Measurements from ENCODE around the gene OVAAL.

The OVAAL gene

DNA sequence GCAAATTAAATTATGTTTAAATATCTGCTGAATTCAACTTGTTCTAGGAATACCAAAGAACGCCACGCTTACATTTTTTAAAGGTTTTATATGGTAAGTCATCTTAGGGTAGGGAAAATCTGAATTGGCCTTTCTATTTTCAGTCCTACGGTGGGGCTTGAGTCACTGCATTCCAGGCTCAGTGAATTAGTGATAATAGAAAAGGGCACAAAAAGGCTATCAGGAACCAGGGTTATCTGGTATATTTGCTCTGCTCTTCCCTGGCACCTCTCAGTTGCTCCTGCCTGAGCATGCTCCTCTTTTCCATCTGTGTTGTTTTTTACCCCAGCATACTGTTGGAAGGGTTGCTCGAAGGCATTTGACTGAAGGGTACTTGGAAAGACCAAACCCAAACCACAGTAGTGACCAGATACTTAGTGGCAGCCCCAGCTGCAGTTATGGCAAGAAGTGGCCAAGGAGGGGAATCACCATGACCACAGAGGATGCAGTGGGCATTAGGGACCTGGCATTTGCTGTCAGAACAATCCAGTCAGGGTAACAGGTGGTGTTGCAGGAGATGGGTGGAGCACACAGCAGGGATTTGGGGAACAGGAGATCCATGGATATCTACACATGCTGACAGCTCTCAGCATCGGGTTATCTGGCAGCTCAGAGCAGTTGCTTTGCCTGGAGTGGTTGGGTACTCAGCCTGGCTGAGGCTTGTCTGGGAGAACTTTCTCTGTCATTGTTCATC lies 2.3 kb downstream of the OVAAL start:
- H3K27me3 ChIP-seq (ENCODE audit: insufficient read depth, low read length, poor library complexity), result no peaks in the 10 kb centered on the region
- DNase-seq, result no peak

DNA sequence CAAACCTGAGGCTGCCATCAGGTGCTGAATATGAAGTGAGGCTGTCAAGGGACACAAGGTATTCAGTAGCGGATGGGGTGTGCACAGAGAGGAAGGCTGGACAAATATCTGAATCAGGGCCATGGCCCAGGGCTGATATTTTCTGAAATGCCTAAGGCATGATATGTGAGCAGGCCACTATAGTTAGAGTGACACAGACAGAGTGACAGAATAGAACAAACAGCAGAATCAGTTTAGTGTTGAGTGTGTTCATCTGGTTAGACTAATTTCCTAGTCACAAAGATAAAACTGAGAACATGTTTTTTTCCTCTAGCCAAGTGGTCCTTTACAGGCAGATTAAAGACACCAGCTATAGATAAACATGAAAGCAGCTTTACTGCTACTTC lies 3.9 kb downstream of the OVAAL start:
- H3K4me1 ChIP-seq (ENCODE audit: control insufficient read depth, low read depth, low read length), result no peaks in the 10 kb centered on the region
- no peak overlapping the region for H3K4me3 ChIP-seq (ENCODE audit: low read length)
- H3K4ac ChIP-seq (ENCODE audit: low read depth, low read length), result no peak overlapping the region
- H2BK15ac ChIP-seq (replicated peaks; ENCODE audit: low read depth), result no peak overlapping the region
- H3K18ac ChIP-seq (ENCODE audit: low read length), result no peak overlapping the region
- no peak overlapping the region for H3K9ac ChIP-seq (ENCODE audit: low read length)
- no peak overlapping the region for H3K56ac ChIP-seq (ENCODE audit: low read length)
- no CpG with 5 or more reads among the region's 1 CpG for WGBS (ENCODE audit: extremely low coverage, insufficient coverage, low lambda C conversion rate)
- no peak overlapping the region for H4K8ac ChIP-seq (ENCODE audit: low read depth, low read length)
- no peak overlapping the region for H3K4me2 ChIP-seq (ENCODE audit: low read length)
- no peak overlapping the region for H4K5ac ChIP-seq (ENCODE audit: low read length)
- no peak overlapping the region for H2BK120ac ChIP-seq (ENCODE audit: low read depth, low read length)
- no peaks in the 10 kb centered on the region for H3K79me1 ChIP-seq (ENCODE audit: low read length)
- no peak for DNase-seq
- no peak overlapping the region for H2AK5ac ChIP-seq (ENCODE audit: low read length)
- no peaks in the 10 kb centered on the region for H3K79me2 ChIP-seq (ENCODE audit: control insufficient read depth, insufficient read depth, low read length)
- H3K27me3 ChIP-seq (ENCODE audit: insufficient read depth, low read length, poor library complexity), result no peaks in the 10 kb centered on the region
- no peak overlapping the region for H2BK5ac ChIP-seq (ENCODE audit: low read length)
- H3K36me3 ChIP-seq (ENCODE audit: control insufficient read depth, insufficient read depth, low read length), result no peaks in the 10 kb centered on the region
- H3K23ac ChIP-seq (ENCODE audit: low read length), result no peak overlapping the region
- no peak overlapping the region for H3K27ac ChIP-seq (ENCODE audit: low read depth, low read length)

More for the DNA sequence above, 2.3 kb downstream of the OVAAL start:
- Histone ChIP-seq H2BK15ac (replicated peaks; ENCODE audit: low read depth) (no peak overlapping the region), H3K27ac (ENCODE audit: low read depth, low read length) (no peak overlapping the region), H3K79me2 (ENCODE audit: control insufficient read depth, insufficient read depth, low read length) (no peaks in the 10 kb centered on the region), H4K8ac (ENCODE audit: low read depth, low read length) (no peak overlapping the region), H3K4me1 (ENCODE audit: control insufficient read depth, low read depth, low read length) (no peaks in the 10 kb centered on the region), H2BK120ac (ENCODE audit: low read depth, low read length) (no peak overlapping the region), H3K79me1 (ENCODE audit: low read length) (no peaks in the 10 kb centered on the region), H2BK5ac (ENCODE audit: low read length) (no peak overlapping the region), H3K4me3 (ENCODE audit: low read length) (no peak overlapping the region), H3K18ac (ENCODE audit: low read length) (no peak overlapping the region), H4K5ac (ENCODE audit: low read length) (no peak overlapping the region), H2AK5ac (ENCODE audit: low read length) (no peak overlapping the region), H3K4ac (ENCODE audit: low read depth, low read length) (no peak overlapping the region), H3K23ac (ENCODE audit: low read length) (no peak overlapping the region), H3K56ac (ENCODE audit: low read length) (no peak overlapping the region), H3K4me2 (ENCODE audit: low read length) (no peak overlapping the region), H3K36me3 (ENCODE audit: control insufficient read depth, insufficient read depth, low read length) (no peaks in the 10 kb centered on the region), H3K9ac (ENCODE audit: low read length) (no peak overlapping the region)
- WGBS (ENCODE audit: extremely low coverage, insufficient coverage, low lambda C conversion rate), result no CpG with 5 or more reads among the region's 5 CpGs

DNA sequence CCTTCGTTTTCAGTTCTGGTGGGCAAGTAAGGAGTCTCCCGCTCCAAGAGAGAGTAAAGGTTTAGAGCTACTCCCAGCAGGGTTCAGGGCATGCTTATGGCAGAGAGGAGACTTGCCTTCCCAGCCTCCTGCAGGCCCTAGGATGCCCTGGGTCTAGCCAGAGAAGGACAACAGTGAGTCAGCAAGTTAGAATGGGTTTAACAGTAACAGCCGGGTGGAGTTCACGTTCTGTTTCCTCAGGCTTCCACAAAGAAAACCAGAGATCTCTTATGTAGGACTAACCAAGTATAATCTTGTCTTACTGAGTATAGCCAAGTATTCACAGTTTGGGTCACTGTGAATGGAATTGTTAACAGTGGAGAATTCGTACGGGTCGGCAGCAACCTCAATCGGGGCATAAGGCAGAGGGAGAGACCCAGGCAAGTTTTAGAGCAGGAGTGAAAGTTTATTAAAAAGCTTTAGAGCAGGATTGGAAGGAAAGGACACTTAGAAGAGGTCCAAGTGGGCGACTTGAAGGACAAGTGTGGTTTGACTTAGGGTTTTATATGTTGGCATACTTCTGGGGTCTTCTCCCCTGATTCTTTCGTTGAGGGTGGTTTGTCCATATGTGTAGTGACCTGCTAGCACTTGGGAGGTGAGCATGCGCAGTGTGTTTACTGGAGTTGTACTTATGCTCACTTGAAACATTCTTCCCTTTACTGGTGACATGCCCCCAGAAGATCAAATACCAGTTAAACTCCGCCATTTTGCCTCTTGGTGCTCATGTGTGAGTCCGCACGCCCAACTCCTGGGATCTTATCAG lies 4.5 kb downstream of the OVAAL start:
- Histone ChIP-seq H3K27ac (ENCODE audit: low read depth, low read length) (no peak overlapping the region), H3K56ac (ENCODE audit: low read length) (no peak overlapping the region), H3K27me3 (ENCODE audit: insufficient read depth, low read length, poor library complexity) (no peaks in the 10 kb centered on the region)

DNA sequence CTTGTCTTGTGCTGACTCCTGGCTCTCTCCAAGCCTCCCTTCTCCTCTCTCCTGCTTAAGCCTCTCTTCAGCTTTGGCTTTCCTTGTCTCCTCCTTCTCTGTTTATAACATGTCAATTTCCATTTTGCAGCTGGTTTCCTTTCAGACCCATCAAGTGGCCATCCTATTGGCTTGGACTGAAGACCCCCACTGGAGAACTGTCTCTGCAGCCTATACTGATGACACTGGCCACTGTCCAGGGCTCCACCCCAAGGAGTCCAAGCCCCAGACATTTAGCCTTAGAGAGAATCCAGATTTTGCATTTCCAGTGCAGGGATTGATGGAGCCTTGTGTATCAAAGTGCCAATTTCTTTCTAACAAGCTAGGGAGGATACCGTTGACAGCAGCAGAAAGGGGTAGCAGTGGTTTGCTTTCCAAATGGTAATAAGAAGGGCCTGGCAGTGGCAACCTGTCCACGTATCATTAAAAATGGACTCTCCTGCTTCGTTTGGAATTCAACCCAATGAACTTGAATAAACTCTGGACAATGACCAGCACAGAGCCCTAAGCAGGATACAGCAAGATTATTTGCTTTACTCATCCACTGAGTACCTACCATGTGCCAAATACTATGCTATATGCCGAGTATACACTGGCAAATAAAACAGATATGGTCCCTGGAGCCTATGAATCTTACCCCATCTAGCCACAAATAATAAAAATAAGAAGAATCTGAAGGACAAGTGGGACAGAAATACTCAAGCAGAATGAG lies 6.5 kb downstream of the OVAAL start:
- no peak overlapping the region for H2BK120ac ChIP-seq (ENCODE audit: low read depth, low read length)
- no peak overlapping the region for H3K4ac ChIP-seq (ENCODE audit: low read depth, low read length)
- no peak for DNase-seq
- no peak overlapping the region for H3K4me2 ChIP-seq (ENCODE audit: low read length)
- H3K18ac ChIP-seq (ENCODE audit: low read length), result no peak overlapping the region
- H3K79me1 ChIP-seq (ENCODE audit: low read length), result no peaks in the 10 kb centered on the region
- no peak overlapping the region for H3K27ac ChIP-seq (ENCODE audit: low read depth, low read length)
- H3K56ac ChIP-seq (ENCODE audit: low read length), result no peak overlapping the region
- no peak overlapping the region for H3K4me3 ChIP-seq (ENCODE audit: low read length)
- H2AK5ac ChIP-seq (ENCODE audit: low read length), result no peak overlapping the region
- H2BK15ac ChIP-seq (replicated peaks; ENCODE audit: low read depth), result no peak overlapping the region
- H3K4me1 ChIP-seq (ENCODE audit: control insufficient read depth, low read depth, low read length), result no peaks in the 10 kb centered on the region
- no peaks in the 10 kb centered on the region for H3K36me3 ChIP-seq (ENCODE audit: control insufficient read depth, insufficient read depth, low read length)
- H4K8ac ChIP-seq (ENCODE audit: low read depth, low read length), result no peak overlapping the region
- no CpG with 5 or more reads among the region's 4 CpGs for WGBS (ENCODE audit: extremely low coverage, insufficient coverage, low lambda C conversion rate)
- H4K5ac ChIP-seq (ENCODE audit: low read length), result no peak overlapping the region
- no peak overlapping the region for H3K23ac ChIP-seq (ENCODE audit: low read length)
- H3K27me3 ChIP-seq (ENCODE audit: insufficient read depth, low read length, poor library complexity), result no peaks in the 10 kb centered on the region
- H3K9ac ChIP-seq (ENCODE audit: low read length), result no peak overlapping the region
- H2BK5ac ChIP-seq (ENCODE audit: low read length), result no peak overlapping the region
- no peaks in the 10 kb centered on the region for H3K79me2 ChIP-seq (ENCODE audit: control insufficient read depth, insufficient read depth, low read length)

More for the DNA sequence above, 4.5 kb downstream of the OVAAL start:
- peak; percentile 38 for DNase-seq
- Histone ChIP-seq H3K4me2 (ENCODE audit: low read length) (no peak overlapping the region), H3K4ac (ENCODE audit: low read depth, low read length) (no peak overlapping the region), H3K4me3 (ENCODE audit: low read length) (no peak overlapping the region), H4K8ac (ENCODE audit: low read depth, low read length) (no peak overlapping the region), H2BK5ac (ENCODE audit: low read length) (no peak overlapping the region), H2AK5ac (ENCODE audit: low read length) (no peak overlapping the region), H2BK15ac (replicated peaks; ENCODE audit: low read depth) (no peak overlapping the region), H3K18ac (ENCODE audit: low read length) (no peak overlapping the region), H4K5ac (ENCODE audit: low read length) (no peak overlapping the region), H3K79me1 (ENCODE audit: low read length) (no peaks in the 10 kb centered on the region), H3K9ac (ENCODE audit: low read length) (no peak overlapping the region), H3K79me2 (ENCODE audit: control insufficient read depth, insufficient read depth, low read length) (no peaks in the 10 kb centered on the region), H3K36me3 (ENCODE audit: control insufficient read depth, insufficient read depth, low read length) (no peaks in the 10 kb centered on the region), H3K4me1 (ENCODE audit: control insufficient read depth, low read depth, low read length) (no peaks in the 10 kb centered on the region), H3K23ac (ENCODE audit: low read length) (no peak overlapping the region), H2BK120ac (ENCODE audit: low read depth, low read length) (no peak overlapping the region)
- WGBS (ENCODE audit: extremely low coverage, insufficient coverage, low lambda C conversion rate), result no CpG with 5 or more reads among the region's 14 CpGs

DNA sequence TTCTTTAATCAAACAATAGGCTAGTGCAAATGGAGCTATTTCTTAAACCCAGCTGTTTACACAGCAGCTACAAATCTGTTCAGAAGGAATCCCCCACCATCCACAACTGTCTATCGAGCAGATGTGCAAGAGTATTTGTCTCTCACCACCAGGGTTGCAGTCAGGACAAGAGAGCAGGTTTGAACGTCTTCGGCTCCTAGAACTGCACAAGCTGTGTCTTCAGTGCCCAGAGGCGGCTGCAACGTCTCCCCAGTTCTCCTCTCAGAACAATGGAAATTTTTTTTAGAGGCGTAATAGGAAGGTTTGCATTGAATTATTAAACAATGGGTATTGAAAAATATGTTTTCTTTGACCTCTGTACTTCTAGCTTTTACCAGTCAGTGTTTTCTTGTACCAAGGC lies 7.3 kb downstream of the OVAAL start:
- Histone ChIP-seq H3K4ac (ENCODE audit: low read depth, low read length) (no peak overlapping the region), H3K23ac (ENCODE audit: low read length) (no peak overlapping the region), H3K9ac (ENCODE audit: low read length) (no peak overlapping the region), H3K4me2 (ENCODE audit: low read length) (no peak overlapping the region), H3K4me3 (ENCODE audit: low read length) (no peak overlapping the region), H3K27ac (ENCODE audit: low read depth, low read length) (no peak overlapping the region), H3K18ac (ENCODE audit: low read length) (no peak overlapping the region), H3K27me3 (ENCODE audit: insufficient read depth, low read length, poor library complexity) (no peaks in the 10 kb centered on the region), H2BK120ac (ENCODE audit: low read depth, low read length) (no peak overlapping the region), H2BK5ac (ENCODE audit: low read length) (no peak overlapping the region), H3K79me2 (ENCODE audit: control insufficient read depth, insufficient read depth, low read length) (no peaks in the 10 kb centered on the region), H2AK5ac (ENCODE audit: low read length) (no peak overlapping the region), H4K8ac (ENCODE audit: low read depth, low read length) (no peak overlapping the region), H2BK15ac (replicated peaks; ENCODE audit: low read depth) (no peak overlapping the region), H3K4me1 (ENCODE audit: control insufficient read depth, low read depth, low read length) (no peaks in the 10 kb centered on the region), H3K36me3 (ENCODE audit: control insufficient read depth, insufficient read depth, low read length) (no peaks in the 10 kb centered on the region), H3K56ac (ENCODE audit: low read length) (no peak overlapping the region), H4K5ac (ENCODE audit: low read length) (no peak overlapping the region), H3K79me1 (ENCODE audit: low read length) (no peaks in the 10 kb centered on the region)
- no CpG with 5 or more reads among the region's 6 CpGs for WGBS (ENCODE audit: extremely low coverage, insufficient coverage, low lambda C conversion rate)
- DNase-seq, result no peak

All from mesendoderm (in vitro differentiated cells).